ENCODE results near the gene SIMC1. TPM values are rescaled to one million over a fixed set of nuclear protein-coding genes. Genes with fewer than 3 reads are reported as not detected.

Gene SIMC1
- total and polyA plus RNA-seq, 2 of the 4 experiments (the other 2 are of a cell fraction) = 8.2 to 11.7 TPM

- Histone ChIP-seq H2BK120ac (ENCODE audit: low read depth, low read length) (no peak overlapping the region), H3K9me3 (ENCODE audit: control insufficient read depth, insufficient read depth, low read length) (no peaks in the 10 kb centered on the region), H3K9ac (ENCODE audit: low read depth, low read length) (no peak overlapping the region), H3K9me1 (ENCODE audit: insufficient read depth, low read length) (peaks cover 4% of the 10 kb centered on the region; the same call in 1 of the 2 replicates), H3K4me1 (ENCODE audit: control insufficient read depth, insufficient read depth, low read length) (peaks cover 3% of the 10 kb centered on the region; the same call in 1 of the 2 replicates), H3K36me3 (ENCODE audit: control insufficient read depth, insufficient read depth, low read length) (peaks cover 35% of the 10 kb centered on the region), H4K8ac (ENCODE audit: low read depth in 2 of 2, low read length in 2 of 2) (no peak overlapping the region), H3K27me3 (ENCODE audit: control insufficient read depth, insufficient read depth, low read length) (no peaks in the 10 kb centered on the region), H3K27ac (ENCODE audit: insufficient read depth, low read length) (no peak overlapping the region), H3K79me1 (ENCODE audit: low read depth in 1 of 2, low read length in 2 of 2) (peaks cover 11 to 13% of the 10 kb centered on the region in 2 experiments), H3K18ac (ENCODE audit: low read depth, low read length) (no peak overlapping the region), H2BK15ac (ENCODE audit: low read depth, low read length) (no peak overlapping the region), H2BK20ac (ENCODE audit: low read depth, low read length) (no peak overlapping the region), H3K4me3 (ENCODE audit: insufficient read depth, low read depth, low read length) (no peak overlapping the region), H3K23ac (ENCODE audit: low read depth, low read length) (no peak overlapping the region), H3K4me2 (ENCODE audit: low read depth, low read length) (no peak overlapping the region), H4K91ac (ENCODE audit: insufficient read depth, low read depth, low read length) (no peak overlapping the region), H2AK9ac (replicated peaks; ENCODE audit: low read depth, low read length, poor library complexity) (no peak overlapping the region), H4K20me1 (ENCODE audit: insufficient read depth, low read length) (no peaks in the 10 kb centered on the region), H3K56ac (ENCODE audit: extremely low read depth, insufficient read depth, low read length) (no peak overlapping the region), H2AK5ac (ENCODE audit: low read depth, low read length) (no peak overlapping the region), H4K5ac (ENCODE audit: low read depth, low read length) (no peak overlapping the region), H2BK5ac (ENCODE audit: low read depth, low read length, poor library complexity, severe bottlenecking) (no peak overlapping the region), H3K4ac (ENCODE audit: low read depth, low read length) (no peak overlapping the region), H2AFZ (replicated peaks; ENCODE audit: low read length, poor library complexity) (no peak overlapping the region), H3K14ac (replicated peaks; ENCODE audit: low read depth, low read length) (no peak overlapping the region)
- no peak for DNase-seq
- in situ Hi-C loops (cut with MboI; ENCODE audit: low sequenced_read_pairs) (no loop called here), dilution Hi-C loops (cut with HindIII; ENCODE audit: low sequenced_read_pairs, unreplicated experiment) (no loop called here), intact Hi-C loops (cut with micrococcal nuclease) (no loop called here)
- no peak for ATAC-seq (ENCODE audit: low read depth)
- BruUV-seq (replicated peaks) = no TSS peak
- ChIA-PET CTCF (no interaction called here), POLR2A (ENCODE audit: unreplicated experiment) (no interaction called here)
- WGBS, 2 experiments (ENCODE audit: extremely low coverage in 2 of 2, insufficient read length in 1 of 2) = 100% methylated on average over 1 of the region's 8 CpGs; no CpG with 5 or more reads in 1 of the 2 experiments
- TF ChIP-seq POLR2A (IDR thresholded peaks at IDR 0.05; ENCODE audit: low read depth, low read length) (no peak), BHLHE40 (IDR thresholded peaks at IDR 0.05; ENCODE audit: low read depth, low read length) (no peak)
These were observed 131.9 kb downstream of the SIMC1 start for GRCh38 chr5:176369934-176370711.

Measured in IMR-90 (cell line).